A549 (cell line): ENCODE measurements around the gene CRYBA1.

Experiments
- CHD2 ChIP-seq: fragments of 150-350 bp; IDR thresholded peaks from 2 replicates; pipeline ENCODE4 v1.6.1; 2014; ENCODE audit warnings: low read length; ENCODE audit not compliant: partially characterized antibody
- CTCF ChIP-seq: fragments of >200 bp; sonication (Bioruptor Twin); formaldehyde crosslinking; IDR thresholded peaks from 3 replicates; pipeline ENCODE4 v1.5.1; 2016
- POLR2A ChIP-seq: IDR thresholded peaks from 2 replicates; pipeline ENCODE4 v1.6.1; 2012; ENCODE audit warnings: mild to moderate bottlenecking, low read length

- no peak for TF ChIP-seq CTCF
- no peak; the same call in 1 of the 2 replicates for TF ChIP-seq POLR2A
- no peak for TF ChIP-seq CHD2
Observed at GRCh38 chr17:29292071-29292991, 45.7 kb downstream of the CRYBA1 start.
